Fibroblast of lung (primary cell): ENCODE measurements around the gene PRKAR1B. TPM values are rescaled to one million over a fixed set of nuclear protein-coding genes. Genes with fewer than 3 reads are reported as not detected.

Experiments used
- DNase-seq, 2 donors: peaks; one replicate each; pipeline versions ENCODE4 v3.0.0 to v3.0.0-alpha.2; 2010; ENCODE audit warnings: low read depth in 2 of 2
- H2AFZ ChIP-seq: 2 replicates; pipeline ENCODE4 v1.5.1; 2012; ENCODE audit warnings: low read length, control low read depth, inconsistent platforms
- H3K27ac ChIP-seq: 2 replicates; pipeline ENCODE4 v1.5.1; 2011; ENCODE audit warnings: low read length, control low read depth; ENCODE audit not compliant: insufficient read depth
- H3K27me3 ChIP-seq: 2 replicates; pipeline ENCODE4 v1.5.1; 2011; ENCODE audit warnings: mild to moderate bottlenecking, low read length; ENCODE audit not compliant: control insufficient read depth, insufficient read depth
- H3K36me3 ChIP-seq: 2 replicates; pipeline ENCODE4 v1.5.1; 2011; ENCODE audit warnings: low read length; ENCODE audit not compliant: control insufficient read depth, insufficient read depth
- H3K4me1 ChIP-seq: 2 replicates; pipeline ENCODE4 v1.5.1; 2011; ENCODE audit warnings: low read length; ENCODE audit not compliant: control insufficient read depth, insufficient read depth; ENCODE audit errors: extremely low read depth
- H3K4me2 ChIP-seq: 2 replicates; pipeline ENCODE4 v1.5.1; 2011; ENCODE audit warnings: low read length, control low read depth; ENCODE audit not compliant: insufficient read depth; ENCODE audit errors: extremely low read depth
- H3K4me3 ChIP-seq, 4 experiments: fragments of 200-600 bp in 1 of 4; sonication (generic) in 1 of 4; replicated peaks in 1 of 4; 2 replicates each; pipeline ENCODE4 v1.5.1; 2011 to 2016; ENCODE audit warnings: low read length in 4 of 4, low read depth in 3 of 4, mild to moderate bottlenecking in 3 of 4, control low read depth in 2 of 4, inconsistent platforms in 1 of 4, mixed read lengths in 1 of 4; ENCODE audit not compliant: insufficient read depth in 1 of 4; ENCODE audit errors: control extremely low read depth in 1 of 4
- H3K79me2 ChIP-seq: 2 replicates; pipeline ENCODE4 v1.5.1; 2012; ENCODE audit warnings: mild to moderate bottlenecking, low read length, inconsistent platforms; ENCODE audit not compliant: control insufficient read depth, insufficient read depth
- H3K9ac ChIP-seq: 2 replicates; pipeline ENCODE4 v1.5.1; 2011; ENCODE audit warnings: mild to moderate bottlenecking, low read length, control low read depth; ENCODE audit not compliant: insufficient read depth
- H3K9me3 ChIP-seq: 2 replicates; pipeline ENCODE4 v1.5.1; 2012; ENCODE audit warnings: low read depth, low read length; ENCODE audit not compliant: control insufficient read depth, insufficient read depth
- H4K20me1 ChIP-seq: 2 replicates; pipeline ENCODE4 v1.5.1; 2011; ENCODE audit warnings: low read length; ENCODE audit not compliant: control insufficient read depth, insufficient read depth; ENCODE audit errors: extremely low read depth
- CTCF ChIP-seq, 2 donors: IDR thresholded peaks in 1 of 2; conservative IDR thresholded peaks in 1 of 2; 1 replicate in 1 of 2; 2 replicates in 1 of 2; pipeline ENCODE4 v1.5.1; 2011 to 2012; ENCODE audit warnings: low read length in 2 of 2, control low read depth in 1 of 2, inconsistent platforms in 1 of 2, low read depth in 1 of 2, mild to moderate bottlenecking in 1 of 2
- EZH2 ChIP-seq: IDR thresholded peaks from 2 replicates; pipeline ENCODE4 v1.5.1; 2012; ENCODE audit warnings: low read length, control low read depth, mild to moderate bottlenecking; ENCODE audit errors: missing control alignments
- polyA plus RNA-seq, 2 donors: library from polyadenylated mRNA; depleted of rRNA in 1 of 2; stranded (reverse) in 1 of 2; unstranded in 1 of 2; fragments of >200 nt; gene quantifications; 2 replicates each; pipeline ENCODE4 v1.2.1, GENCODE V29; 2011 to 2012; ENCODE audit warnings: missing spikeins in 1 of 2
- total RNA-seq: library from RNA; depleted of rRNA; stranded (reverse); fragments of >200 nt; gene quantifications from 2 replicates; pipeline ENCODE4 v1.2.1, GENCODE V29; 2014

Gene PRKAR1B
- total and polyA plus RNA-seq, 2 donors (not counting 1 experiment from before 2014, with no cell fraction given), result 12.7 to 14.5 TPM

GRCh38 chr7:732556-732955, 5.5 kb upstream of the PRKAR1B start:
- DNase-seq, result no peak
- TF ChIP-seq CTCF (conservative IDR thresholded peaks at IDR 0.05 in 1 of 2, IDR thresholded peaks at IDR 0.05 in 1 of 2; ENCODE audit: low read depth in 1 of 2, low read length in 2 of 2), result no peak
- no peak for TF ChIP-seq EZH2
- no peaks in the 10 kb centered on the region for H3K27me3 ChIP-seq
- no peak overlapping the region for H3K9ac ChIP-seq
- H3K4me2 ChIP-seq, result no peak overlapping the region
- no peaks in the 10 kb centered on the region for H3K9me3 ChIP-seq
- peaks cover 4% of the 10 kb centered on the region for H3K36me3 ChIP-seq
- peaks cover 30% of the 10 kb centered on the region for H3K79me2 ChIP-seq
- H2AFZ ChIP-seq, result no peak overlapping the region
- no peak overlapping the region for H3K4me3 ChIP-seq
- no peaks in the 10 kb centered on the region for H4K20me1 ChIP-seq
- H3K4me1 ChIP-seq, result peaks cover 7% of the 10 kb centered on the region
- H3K27ac ChIP-seq, result no peak overlapping the region

GRCh38 chr7:732094-732541, 5.0 kb upstream of the PRKAR1B start:
- TF ChIP-seq EZH2 (no peak), CTCF (conservative IDR thresholded peaks at IDR 0.05 in 1 of 2, IDR thresholded peaks at IDR 0.05 in 1 of 2; ENCODE audit: low read depth in 1 of 2, low read length in 2 of 2) (peak in 1 of 2 donors; percentile 14)
- DNase-seq, result peak; percentile 26 to 38
- H3K9me3 ChIP-seq, result no peaks in the 10 kb centered on the region
- no peak overlapping the region for H2AFZ ChIP-seq
- peaks cover 7% of the 10 kb centered on the region for H3K4me1 ChIP-seq
- no peak overlapping the region for H3K9ac ChIP-seq
- H3K4me2 ChIP-seq, result no peak overlapping the region
- peaks cover 4% of the 10 kb centered on the region for H3K36me3 ChIP-seq
- H4K20me1 ChIP-seq, result no peaks in the 10 kb centered on the region
- H3K79me2 ChIP-seq, result peaks cover 30% of the 10 kb centered on the region
- H3K27me3 ChIP-seq, result no peaks in the 10 kb centered on the region
- H3K4me3 ChIP-seq, result no peak overlapping the region
- no peak overlapping the region for H3K27ac ChIP-seq

GRCh38 chr7:731440-732085, 4.5 kb upstream of the PRKAR1B start:
- Histone ChIP-seq H3K4me2 (no peak overlapping the region), H2AFZ (no peak overlapping the region), H3K27me3 (no peaks in the 10 kb centered on the region), H3K4me3 (no peak overlapping the region), H3K27ac (peak overlapping the region; percentile 23), H3K36me3 (peaks cover 4% of the 10 kb centered on the region), H4K20me1 (no peaks in the 10 kb centered on the region), H3K9me3 (no peaks in the 10 kb centered on the region), H3K79me2 (peaks cover 29% of the 10 kb centered on the region), H3K4me1 (peaks cover 7% of the 10 kb centered on the region), H3K9ac (no peak overlapping the region)
- TF ChIP-seq CTCF (conservative IDR thresholded peaks at IDR 0.05 in 1 of 2, IDR thresholded peaks at IDR 0.05 in 1 of 2; ENCODE audit: low read depth in 1 of 2, low read length in 2 of 2) (no peak), EZH2 (no peak)
- DNase-seq, result no peak
